DND-41 (cell line): Measurements from ENCODE around the gene FAM53B.

Experiments used
- ATAC-seq: fragments of 200-7000 bp; cut with Tn5 transposase; 3 replicates; pipeline ENCODE4 v1.9.1; 2021; ENCODE audit warnings: low read depth; ENCODE audit not compliant: insufficient read depth
- DNase-seq: peaks from one replicate; pipeline ENCODE4 v3.0.0-alpha.2; 2020
- H2AFZ ChIP-seq: 2 replicates; pipeline ENCODE4 v1.6.0; 2012; ENCODE audit warnings: low read depth, low read length
- H3K27ac ChIP-seq: 2 replicates; pipeline ENCODE4 v1.5.1; 2012; ENCODE audit warnings: low read length, inconsistent platforms
- H3K27me3 ChIP-seq: fragments of 200-600 bp; sonication (generic); 2 replicates; pipeline ENCODE4 v1.6.0; 2012; ENCODE audit warnings: low read length, mild to moderate bottlenecking, inconsistent platforms; ENCODE audit not compliant: insufficient read depth, poor library complexity
- H3K36me3 ChIP-seq: 2 replicates; pipeline ENCODE4 v1.5.1; 2012; ENCODE audit warnings: low read length, inconsistent platforms; ENCODE audit not compliant: insufficient read depth
- H3K4me1 ChIP-seq: 2 replicates; pipeline ENCODE4 v1.5.1; 2012; ENCODE audit warnings: mild to moderate bottlenecking, low read length; ENCODE audit not compliant: insufficient read depth
- H3K4me2 ChIP-seq: 2 replicates; pipeline ENCODE4 v1.6.0; 2012; ENCODE audit warnings: mild to moderate bottlenecking, moderate library complexity, low read length, inconsistent platforms; ENCODE audit not compliant: insufficient read depth
- H3K4me3 ChIP-seq, 2 experiments: fragments of 200-600 bp in 1 of 2; shearing (Covaris generic) in 1 of 2; 2 replicates each; pipeline ENCODE4 v1.5.1; 2012 to 2016; ENCODE audit warnings: inconsistent platforms in 2 of 2, low read length in 2 of 2, mild to moderate bottlenecking in 2 of 2, low read depth in 1 of 2, moderate library complexity in 1 of 2
- H3K79me2 ChIP-seq: 2 replicates; pipeline ENCODE4 v1.6.0; 2012; ENCODE audit warnings: low read length, inconsistent platforms; ENCODE audit not compliant: insufficient read depth
- H3K9ac ChIP-seq: 2 replicates; pipeline ENCODE4 v1.6.0; 2012; ENCODE audit warnings: low read depth, mild to moderate bottlenecking, inconsistent platforms, low read length, moderate library complexity
- H3K9me3 ChIP-seq: 2 replicates; pipeline ENCODE4 v1.5.1; 2012; ENCODE audit warnings: low read length, moderate library complexity, mild to moderate bottlenecking, inconsistent platforms; ENCODE audit not compliant: insufficient read depth, severe bottlenecking
- H4K20me1 ChIP-seq: 2 replicates; pipeline ENCODE4 v1.6.0; 2012; ENCODE audit warnings: low read length; ENCODE audit not compliant: insufficient read depth
- EZH2 ChIP-seq: IDR thresholded peaks from 3 replicates; pipeline ENCODE4 v1.6.1; 2012; ENCODE audit warnings: borderline replicate concordance, low read depth, mild to moderate bottlenecking, moderate library complexity, low read length, inconsistent platforms; ENCODE audit not compliant: severe bottlenecking
- TF ChIP-seq, protein P1 (sequence below): IDR thresholded peaks from 2 replicates; pipeline ENCODE4 v1.5.1; 2012; ENCODE audit warnings: borderline replicate concordance, low read length, moderate library complexity, mild to moderate bottlenecking; ENCODE audit not compliant: poor library complexity, severe bottlenecking; ENCODE audit errors: extremely low read depth

The FAM53B gene

GRCh38 chr10:124640056-124640455 lies 104.1 kb downstream of the FAM53B start:
- Histone ChIP-seq H2AFZ (no peak overlapping the region), H3K27ac (peak overlapping the region; percentile 99), H3K4me2 (no peak overlapping the region), H3K4me3 (no peak overlapping the region), H3K9me3 (no peaks in the 10 kb centered on the region), H3K36me3 (peaks cover 88% of the 10 kb centered on the region), H3K9ac (peak overlapping the region; percentile 40; the same call in 1 of the 2 replicates), H3K27me3 (no peaks in the 10 kb centered on the region), H3K79me2 (peaks cover 99% of the 10 kb centered on the region), H3K4me1 (peaks cover 91% of the 10 kb centered on the region), H4K20me1 (peaks cover 9% of the 10 kb centered on the region)
- ATAC-seq (no peak), DNase-seq (no peak)
- TF ChIP-seq, protein P1, sequence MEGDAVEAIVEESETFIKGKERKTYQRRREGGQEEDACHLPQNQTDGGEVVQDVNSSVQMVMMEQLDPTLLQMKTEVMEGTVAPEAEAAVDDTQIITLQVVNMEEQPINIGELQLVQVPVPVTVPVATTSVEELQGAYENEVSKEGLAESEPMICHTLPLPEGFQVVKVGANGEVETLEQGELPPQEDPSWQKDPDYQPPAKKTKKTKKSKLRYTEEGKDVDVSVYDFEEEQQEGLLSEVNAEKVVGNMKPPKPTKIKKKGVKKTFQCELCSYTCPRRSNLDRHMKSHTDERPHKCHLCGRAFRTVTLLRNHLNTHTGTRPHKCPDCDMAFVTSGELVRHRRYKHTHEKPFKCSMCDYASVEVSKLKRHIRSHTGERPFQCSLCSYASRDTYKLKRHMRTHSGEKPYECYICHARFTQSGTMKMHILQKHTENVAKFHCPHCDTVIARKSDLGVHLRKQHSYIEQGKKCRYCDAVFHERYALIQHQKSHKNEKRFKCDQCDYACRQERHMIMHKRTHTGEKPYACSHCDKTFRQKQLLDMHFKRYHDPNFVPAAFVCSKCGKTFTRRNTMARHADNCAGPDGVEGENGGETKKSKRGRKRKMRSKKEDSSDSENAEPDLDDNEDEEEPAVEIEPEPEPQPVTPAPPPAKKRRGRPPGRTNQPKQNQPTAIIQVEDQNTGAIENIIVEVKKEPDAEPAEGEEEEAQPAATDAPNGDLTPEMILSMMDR, result no peak
- TF ChIP-seq EZH2, result no peak

GRCh38 chr10:124639646-124640045 lies 104.5 kb downstream of the FAM53B start:
- Histone ChIP-seq H3K9ac (peak overlapping the region; percentile 40; the same call in 1 of the 2 replicates), H3K79me2 (peaks cover 99% of the 10 kb centered on the region), H3K4me1 (peaks cover 87% of the 10 kb centered on the region), H3K36me3 (peaks cover 85% of the 10 kb centered on the region), H4K20me1 (peaks cover 6% of the 10 kb centered on the region), H2AFZ (no peak overlapping the region), H3K9me3 (peaks cover 2% of the 10 kb centered on the region), H3K27me3 (no peaks in the 10 kb centered on the region), H3K4me3 (no peak overlapping the region), H3K27ac (peak overlapping the region; percentile 99), H3K4me2 (no peak overlapping the region)
- DNase-seq (no peak), ATAC-seq (no peak)
- TF ChIP-seq, protein P1, result no peak
- TF ChIP-seq EZH2, result no peak

DNA sequence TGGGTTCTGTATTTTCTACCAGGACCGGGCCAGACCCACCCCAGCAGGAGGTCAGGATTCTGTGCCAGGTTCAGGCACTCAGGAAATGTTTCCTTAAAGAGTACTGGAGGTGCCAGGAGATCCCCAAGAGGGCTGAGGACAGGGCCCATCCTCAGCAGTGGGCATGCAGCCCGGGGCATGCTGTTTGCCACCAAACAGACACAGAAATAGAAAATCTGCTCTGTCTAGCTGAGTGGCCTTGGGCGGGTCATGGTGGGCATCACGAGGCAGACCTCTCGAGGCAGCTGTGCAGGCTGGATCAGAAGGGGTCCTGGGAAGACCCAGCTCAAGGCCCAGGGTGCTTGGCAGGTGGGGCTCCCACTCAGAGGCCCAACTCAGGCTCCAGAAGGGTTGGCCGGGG lies 105.0 kb downstream of the FAM53B start:
- Histone ChIP-seq H3K9me3 (peaks cover 2% of the 10 kb centered on the region), H2AFZ (no peak overlapping the region), H3K27ac (peak overlapping the region; percentile 99), H3K4me1 (peaks cover 83% of the 10 kb centered on the region), H3K9ac (no peak overlapping the region), H3K36me3 (peaks cover 85% of the 10 kb centered on the region), H4K20me1 (peaks cover 5% of the 10 kb centered on the region), H3K4me2 (no peak overlapping the region), H3K4me3 (no peak overlapping the region), H3K27me3 (no peaks in the 10 kb centered on the region), H3K79me2 (peaks cover 99% of the 10 kb centered on the region)
- ATAC-seq (no peak), DNase-seq (no peak)
- TF ChIP-seq EZH2, result no peak
- TF ChIP-seq, protein P1, result no peak

- H3K79me2 ChIP-seq, result peaks cover 99% of the 10 kb centered on the region
- no peak overlapping the region for H3K4me2 ChIP-seq
- H3K4me1 ChIP-seq, result peaks cover 81% of the 10 kb centered on the region
- no peak for TF ChIP-seq EZH2
- TF ChIP-seq, protein P1, result no peak
- no peak overlapping the region for H3K4me3 ChIP-seq
- H3K36me3 ChIP-seq, result peaks cover 82% of the 10 kb centered on the region
- peak overlapping the region; percentile 70 for H3K27ac ChIP-seq
- H3K9me3 ChIP-seq, result peaks cover 2% of the 10 kb centered on the region
- ATAC-seq, result no peak
- no peak overlapping the region for H3K9ac ChIP-seq
- peaks cover 5% of the 10 kb centered on the region for H4K20me1 ChIP-seq
- no peak overlapping the region for H2AFZ ChIP-seq
- no peaks in the 10 kb centered on the region for H3K27me3 ChIP-seq
- no peak for DNase-seq
These were observed 106.4 kb downstream of the FAM53B start for GRCh38 chr10:124637746-124638145.
